Measurements from ENCODE around the gene ARL13B.
"Not testable (repeated sequence)": the region's sequence is repeated elsewhere in the genome, so short reads cannot be mapped to it uniquely, and the experiment has no call there.

The ARL13B gene

GRCh38 chr3:93979850-93980676 lies at the start of gene ARL13B:
TSS of gene ARL13B (plus strand) at chr3:93980155. CDS start at chr3:93980424, 269 bp downstream.
- DNase-seq (ENCODE audit: extremely low read depth, low read depth): peak; percentile 94
- no peak for TF ChIP-seq CTCF (IDR thresholded peaks at IDR 0.05; ENCODE audit: low read depth, low read length)

GRCh38 chr3:93931597-93932229 lies 48.2 kb upstream of the ARL13B start:
- DNase-seq (ENCODE audit: extremely low read depth, low read depth): no peak
- TF ChIP-seq CTCF (IDR thresholded peaks at IDR 0.05; ENCODE audit: low read depth, low read length): no peak

GRCh38 chr3:93934366-93935046 lies 45.4 kb upstream of the ARL13B start:
- no peak for TF ChIP-seq CTCF (IDR thresholded peaks at IDR 0.05; ENCODE audit: low read depth, low read length)
- no peak for DNase-seq (ENCODE audit: extremely low read depth, low read depth)

GRCh38 chr3:93936549-93936948 lies 43.4 kb upstream of the ARL13B start:
- no peak for DNase-seq (ENCODE audit: extremely low read depth, low read depth)

GRCh38 chr3:93937485-93937884 lies 42.5 kb upstream of the ARL13B start:
- not testable (repeated sequence) for DNase-seq (ENCODE audit: extremely low read depth, low read depth)

More at GRCh38 chr3:93936549-93936948, 43.4 kb upstream of the ARL13B start:
- no peak for TF ChIP-seq CTCF (IDR thresholded peaks at IDR 0.05; ENCODE audit: low read depth, low read length)

- not testable (repeated sequence) for DNase-seq (ENCODE audit: extremely low read depth, low read depth)
Measured at GRCh38 chr3:93949958-93950357, 30.0 kb upstream of the ARL13B start.

- no peak for DNase-seq (ENCODE audit: extremely low read depth, low read depth)
- TF ChIP-seq CTCF (IDR thresholded peaks at IDR 0.05; ENCODE audit: low read depth, low read length): no peak
Measured at GRCh38 chr3:93961026-93961425, 18.9 kb upstream of the ARL13B start.

GRCh38 chr3:93961489-93961888 lies 18.5 kb upstream of the ARL13B start:
- DNase-seq (ENCODE audit: extremely low read depth, low read depth): no peak
- TF ChIP-seq CTCF (IDR thresholded peaks at IDR 0.05; ENCODE audit: low read depth, low read length): no peak

Data from AG09319 (cell line).